HL-60 (cell line): Measurements from ENCODE around the gene TSPEAR.

Experiments
- DNase-seq, 2 experiments: peaks; one replicate each; pipeline ENCODE4 v3.0.0-alpha.2; 2010 to 2020; ENCODE audit warnings: low read depth in 1 of 2, low spot score in 1 of 2
- H3K27ac ChIP-seq: fragments of 250-450 bp; sonication (Bioruptor Pico); replicated peaks from 2 replicates; pipeline ENCODE4 v1.5.1; 2020; ENCODE audit warnings: mild to moderate bottlenecking, moderate library complexity
- H3K27me3 ChIP-seq: fragments of 250-450 bp; sonication (Bioruptor Pico); 2 replicates; pipeline ENCODE4 v1.5.1; 2021; ENCODE audit warnings: mild to moderate bottlenecking, moderate library complexity; ENCODE audit not compliant: insufficient read depth, poor library complexity, severe bottlenecking
- H3K4me3 ChIP-seq: replicated peaks from 2 replicates; pipeline ENCODE4 v1.5.1; 2011; ENCODE audit warnings: mild to moderate bottlenecking, control low read depth, low read length; ENCODE audit not compliant: insufficient read depth
- CTCF ChIP-seq: IDR thresholded peaks from one replicate; pipeline ENCODE4 v1.5.1; 2011; ENCODE audit warnings: low read length, control low read depth, inconsistent platforms; ENCODE audit not compliant: insufficient read depth
- GABPA ChIP-seq: IDR thresholded peaks from 2 replicates; pipeline ENCODE4 v1.6.1; 2012; ENCODE audit warnings: low read depth
- POLR2AphosphoS5 ChIP-seq: IDR thresholded peaks from 2 replicates; pipeline ENCODE4 v1.6.1; 2012; ENCODE audit warnings: low read depth
- REST ChIP-seq: IDR thresholded peaks from 2 replicates; pipeline ENCODE4 v1.6.1; 2012; ENCODE audit warnings: low read depth; ENCODE audit not compliant: insufficient replicate concordance
- SPI1 ChIP-seq: IDR thresholded peaks from 2 replicates; pipeline ENCODE4 v1.6.1; 2012; ENCODE audit warnings: low read depth, mild to moderate bottlenecking, borderline replicate concordance

Gene TSPEAR

GRCh38 chr21:44514746-44515358, 196.5 kb downstream of the TSPEAR start:
- Histone ChIP-seq H3K4me3 (no peak overlapping the region), H3K27ac (no peak overlapping the region), H3K27me3 (no peaks in the 10 kb centered on the region)
- DNase-seq: no peak
- no peak for TF ChIP-seq POLR2AphosphoS5
- no peak for TF ChIP-seq GABPA
- TF ChIP-seq CTCF: no peak
- TF ChIP-seq REST: no peak
- no peak for TF ChIP-seq SPI1

GRCh38 chr21:44514218-44514520, 197.2 kb downstream of the TSPEAR start:
- Histone ChIP-seq H3K27ac (no peak overlapping the region), H3K4me3 (no peak overlapping the region), H3K27me3 (no peaks in the 10 kb centered on the region)
- DNase-seq: no peak
- TF ChIP-seq POLR2AphosphoS5 (no peak), SPI1 (no peak), CTCF (no peak), GABPA (no peak), REST (no peak)

- no peak for DNase-seq
- no peak overlapping the region for H3K4me3 ChIP-seq
- H3K27ac ChIP-seq: no peak overlapping the region
- H3K27me3 ChIP-seq: no peaks in the 10 kb centered on the region
- no peak for TF ChIP-seq CTCF
- no peak for TF ChIP-seq POLR2AphosphoS5
- no peak for TF ChIP-seq REST
- no peak for TF ChIP-seq GABPA
- no peak for TF ChIP-seq SPI1
These were observed 197.8 kb downstream of the TSPEAR start for GRCh38 chr21:44513389-44514217.
